ENCODE data around the gene KLHL30.

Gene KLHL30

GRCh38 chr2:238095143-238095542, 43.3 kb upstream of the KLHL30 start:
- TF ChIP-seq CTCF (conservative IDR thresholded peaks at IDR 0.05; ENCODE audit: low read depth, low read length) = no peak
- no peak overlapping the region for H3K4me3 ChIP-seq (ENCODE audit: low read depth, low read length)
- DNase-seq (ENCODE audit: low read depth) = no peak

GRCh38 chr2:238096311-238097011, 42.0 kb upstream of the KLHL30 start:
- peak; percentile 15 for TF ChIP-seq CTCF (conservative IDR thresholded peaks at IDR 0.05; ENCODE audit: low read depth, low read length)
- no peak overlapping the region for H3K4me3 ChIP-seq (ENCODE audit: low read depth, low read length)
- peak; percentile 45 for DNase-seq (ENCODE audit: low read depth)

GRCh38 chr2:238097201-238097987, 41.1 kb upstream of the KLHL30 start:
- no peak for TF ChIP-seq CTCF (conservative IDR thresholded peaks at IDR 0.05; ENCODE audit: low read depth, low read length)
- no peak overlapping the region for H3K4me3 ChIP-seq (ENCODE audit: low read depth, low read length)
- DNase-seq (ENCODE audit: low read depth) = no peak

GRCh38 chr2:238097988-238098871, 40.2 kb upstream of the KLHL30 start:
- H3K4me3 ChIP-seq (ENCODE audit: low read depth, low read length) = no peak overlapping the region
- TF ChIP-seq CTCF (conservative IDR thresholded peaks at IDR 0.05; ENCODE audit: low read depth, low read length) = no peak
- DNase-seq (ENCODE audit: low read depth) = peak; percentile 68

- no peak for DNase-seq (ENCODE audit: low read depth)
- no peak overlapping the region for H3K4me3 ChIP-seq (ENCODE audit: low read depth, low read length)
- no peak for TF ChIP-seq CTCF (conservative IDR thresholded peaks at IDR 0.05; ENCODE audit: low read depth, low read length)
These were observed 39.4 kb upstream of the KLHL30 start for GRCh38 chr2:238098901-238099713.

GRCh38 chr2:238099714-238100048, 38.8 kb upstream of the KLHL30 start:
- no peak overlapping the region for H3K4me3 ChIP-seq (ENCODE audit: low read depth, low read length)
- no peak for DNase-seq (ENCODE audit: low read depth)
- TF ChIP-seq CTCF (conservative IDR thresholded peaks at IDR 0.05; ENCODE audit: low read depth, low read length) = no peak

Data from choroid plexus epithelial cell (primary cell).